HG03097 (cell line): ENCODE measurements around the gene NOC4L.

Experiments used
- ATAC-seq: cut with Tn5 transposase; IDR thresholded peaks from one replicate; pipeline ENCODE4 v1.9.1; 2021; ENCODE audit not compliant: unreplicated experiment, low FRiP score

The NOC4L gene

GRCh38 chr12:132154941-132155770 is 10.9 kb downstream of the NOC4L start:
- no peak for ATAC-seq

GRCh38 chr12:132155771-132156572 is 11.7 kb downstream of the NOC4L start:
- ATAC-seq: no peak

DNA sequence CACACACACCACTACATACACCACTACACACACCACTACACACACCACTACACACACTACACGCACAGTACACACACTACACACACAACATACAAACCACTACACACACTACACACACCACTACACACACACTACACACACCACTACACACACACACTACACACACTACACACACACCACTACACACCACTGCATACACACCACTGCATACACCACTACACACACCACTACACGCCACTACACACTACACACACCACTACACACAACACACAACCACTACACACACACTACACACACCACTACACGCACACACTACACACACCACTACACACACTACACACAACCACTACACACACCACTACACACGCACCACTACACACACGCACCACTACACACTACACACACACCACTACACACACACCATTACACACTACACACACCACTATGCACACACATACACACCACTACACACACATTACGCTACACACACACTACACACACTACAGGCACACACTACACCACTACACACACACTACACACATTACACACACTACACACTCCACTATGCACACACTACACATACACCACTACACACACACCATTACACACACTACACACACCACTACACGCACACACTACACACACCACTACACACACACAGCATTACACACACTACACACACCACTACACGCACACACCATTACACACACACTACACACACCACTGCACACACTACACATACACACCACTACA is 12.5 kb downstream of the NOC4L start:
- ATAC-seq: no peak

DNA sequence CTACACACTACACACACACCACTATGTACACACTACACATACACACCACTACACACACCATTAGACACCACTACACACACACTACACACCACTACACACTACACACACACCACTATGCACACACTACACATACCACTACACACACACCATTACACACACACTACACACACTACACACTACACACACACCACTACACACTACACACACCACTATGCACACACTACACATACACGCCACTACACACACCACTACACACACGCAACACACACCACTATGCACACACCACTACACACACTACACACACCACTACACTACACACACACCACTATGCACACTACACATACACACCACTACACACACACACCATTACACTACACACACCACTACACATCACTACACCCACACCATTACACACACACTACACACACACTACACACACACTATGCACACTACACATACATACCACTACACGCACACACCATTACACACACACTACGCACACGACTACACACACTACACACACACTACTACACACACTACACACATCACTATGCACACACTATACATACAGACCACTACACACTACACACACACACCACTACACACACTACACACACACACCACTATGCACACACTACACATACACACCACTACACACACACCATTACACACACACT is 13.6 kb downstream of the NOC4L start:
- no peak for ATAC-seq

- ATAC-seq: no peak
Observed at GRCh38 chr12:132158677-132159554, 14.7 kb downstream of the NOC4L start.

- no peak for ATAC-seq
Observed at GRCh38 chr12:132159555-132160003, 15.3 kb downstream of the NOC4L start.

- no peak for ATAC-seq
Observed at GRCh38 chr12:132160016-132160415, 15.8 kb downstream of the NOC4L start.

DNA sequence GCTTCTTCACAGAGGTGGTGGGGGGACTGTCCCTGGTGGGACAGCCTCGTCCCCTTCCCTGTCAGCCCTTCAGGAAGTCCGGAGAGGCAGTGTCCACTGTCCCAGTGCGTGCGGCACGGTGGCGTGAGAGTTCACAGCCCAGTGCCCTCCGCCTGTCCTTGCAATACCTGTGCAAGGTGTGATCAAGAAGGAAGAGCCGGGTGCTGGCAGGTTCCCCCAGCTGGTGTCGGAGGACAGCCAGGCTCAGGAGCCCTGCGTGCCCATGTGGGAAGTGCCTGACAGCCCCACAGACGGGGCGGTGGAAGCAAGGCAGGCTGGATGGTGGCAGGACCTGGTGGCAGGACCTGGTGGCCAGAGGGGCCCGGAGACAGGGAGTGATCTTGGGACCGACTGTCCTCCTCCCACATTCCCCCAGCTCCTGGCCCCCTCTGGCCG is 16.4 kb downstream of the NOC4L start:
- no peak for ATAC-seq

DNA sequence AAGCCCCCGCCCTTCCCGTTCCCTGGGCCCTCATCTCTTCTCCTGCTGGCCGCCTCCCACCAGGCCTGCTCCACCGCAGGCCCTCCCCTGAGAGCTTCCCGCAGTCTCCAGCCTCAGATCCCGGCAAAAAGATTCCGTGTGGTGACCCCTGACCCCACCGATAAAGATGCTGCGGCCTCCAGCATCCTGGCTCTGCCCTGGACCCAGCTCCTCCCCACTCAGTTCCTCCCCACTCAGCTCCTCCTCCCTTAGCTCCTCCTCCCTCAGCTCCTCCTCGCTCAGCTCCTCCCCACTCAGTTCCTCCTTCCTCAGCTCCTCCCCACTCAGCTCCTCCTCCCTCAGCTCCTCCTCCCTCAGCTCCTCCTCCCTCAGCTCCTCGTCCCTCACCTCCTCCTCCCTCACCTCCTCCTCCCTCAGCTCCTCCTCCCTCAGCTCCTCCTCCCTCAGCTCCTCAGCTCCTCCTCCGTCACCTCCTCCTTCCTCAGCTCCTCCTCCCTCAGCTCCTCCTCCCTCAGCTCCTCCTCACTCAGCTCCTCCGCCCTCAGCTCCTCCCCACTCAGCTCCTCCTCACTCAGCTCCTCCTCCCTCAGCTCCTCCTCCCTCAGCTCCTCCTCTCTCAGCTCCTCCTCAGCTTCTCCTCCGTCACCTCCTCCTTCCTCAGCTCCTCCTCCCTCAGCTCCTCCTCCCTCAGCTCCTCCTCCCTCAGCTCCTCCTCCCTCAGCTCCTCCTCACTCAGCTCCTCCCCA is 17.0 kb downstream of the NOC4L start:
- no peak for ATAC-seq

GRCh38 chr12:132161796-132162507 is 17.7 kb downstream of the NOC4L start:
- ATAC-seq: no peak

DNA sequence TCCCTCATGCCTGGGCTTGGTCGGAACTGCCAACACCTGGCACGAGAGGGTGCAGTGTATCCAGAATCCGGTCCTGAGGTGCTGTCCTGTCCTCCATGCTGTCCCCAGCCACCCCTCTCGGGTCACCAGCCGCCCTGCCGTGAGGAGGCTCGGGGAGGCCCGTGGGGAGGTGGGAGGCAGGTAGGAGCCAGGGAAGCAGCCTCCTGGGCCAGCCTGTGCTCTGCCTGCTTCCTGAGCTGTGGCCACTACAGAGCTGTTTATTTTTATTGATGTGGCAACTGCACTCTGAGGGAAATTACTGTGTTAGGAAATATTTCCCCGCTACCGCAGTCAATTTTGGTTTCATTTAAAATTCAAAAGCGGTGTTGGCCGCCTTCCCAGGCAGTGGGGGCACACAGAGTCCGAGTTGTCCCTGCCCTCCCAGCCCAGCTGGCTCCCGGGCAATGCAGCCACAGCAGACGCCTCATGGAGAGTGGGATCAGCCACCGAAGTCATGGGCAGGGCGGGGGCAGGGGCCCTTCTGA is 18.3 kb downstream of the NOC4L start:
- ATAC-seq: no peak

GRCh38 chr12:132163041-132163910 is 19.0 kb downstream of the NOC4L start:
- no peak for ATAC-seq

DNA sequence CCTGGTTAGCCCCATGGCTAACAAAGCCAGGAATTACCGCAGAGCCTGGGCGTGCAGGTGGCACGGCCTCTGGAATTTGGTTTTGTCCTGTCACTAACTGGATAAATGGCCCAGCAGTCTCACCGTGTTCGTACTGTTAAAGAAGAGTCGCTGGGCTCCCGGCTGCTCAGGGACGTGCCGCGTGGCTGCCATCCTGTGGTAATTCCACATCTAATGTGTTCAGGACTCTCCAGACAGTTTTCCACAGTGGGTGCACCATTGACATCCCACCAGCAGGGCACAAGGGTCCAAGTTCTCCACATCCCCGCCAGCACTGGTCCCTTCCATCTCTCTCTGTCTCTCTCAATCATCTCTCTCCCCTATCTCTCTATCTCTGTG is 19.6 kb downstream of the NOC4L start:
- ATAC-seq: no peak

GRCh38 chr12:132164426-132164825 is 20.2 kb downstream of the NOC4L start:
- no peak for ATAC-seq

DNA sequence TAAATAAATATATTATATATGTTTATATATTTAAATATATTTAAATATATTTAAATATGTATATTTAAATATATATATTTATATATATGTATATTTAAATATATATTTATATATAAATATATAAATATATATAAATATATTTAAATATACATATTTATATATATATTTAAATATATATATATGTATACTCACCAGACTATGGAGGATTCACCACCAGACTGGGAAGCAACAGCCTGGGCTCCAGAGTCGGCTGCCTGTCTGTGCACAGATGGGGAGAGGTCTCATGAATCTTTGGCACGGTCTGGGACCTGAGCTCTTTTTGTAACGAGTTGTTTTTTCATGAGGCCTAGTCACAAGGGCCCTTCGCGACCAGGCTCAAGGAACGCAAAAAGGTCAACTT is 21.3 kb downstream of the NOC4L start:
- ATAC-seq: no peak

DNA sequence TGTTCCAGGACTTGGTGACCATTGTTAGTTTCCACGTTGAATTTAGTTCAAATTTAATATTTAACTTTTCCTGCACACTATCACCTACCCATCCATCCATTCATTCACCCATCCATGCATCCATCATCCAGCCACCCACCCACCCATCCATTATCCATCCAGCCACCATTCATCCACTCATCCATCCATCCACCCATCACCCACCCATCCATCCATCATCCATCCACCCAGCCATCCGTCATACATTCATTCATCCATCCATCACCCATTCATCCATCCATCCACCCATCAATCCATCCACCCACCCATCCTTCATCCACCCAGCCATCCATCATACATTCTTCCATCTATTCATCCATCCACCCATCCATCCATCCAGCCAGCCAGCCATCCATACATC is 21.8 kb downstream of the NOC4L start:
- no peak for ATAC-seq
